ENCODE results near the gene AEN. TPM values are rescaled to one million over a fixed set of nuclear protein-coding genes. Genes with fewer than 3 reads are reported as not detected.

AEN gene
- total RNA-seq, 1 experiment from 2014 or later, result 48.4 TPM

GRCh38 chr15:88651971-88652370 lies 30.8 kb downstream of the AEN start:
- Histone ChIP-seq H3K9me3 (no peaks in the 10 kb centered on the region), H3K36me3 (no peaks in the 10 kb centered on the region), H3K4me3 (no peak overlapping the region), H3K27me3 (no peaks in the 10 kb centered on the region)
- DNase-seq, result no peak

- H3K27me3 ChIP-seq, result no peaks in the 10 kb centered on the region
- H3K4me3 ChIP-seq, result no peak overlapping the region
- no peaks in the 10 kb centered on the region for H3K9me3 ChIP-seq
- no peak for DNase-seq
- H3K36me3 ChIP-seq, result no peaks in the 10 kb centered on the region
Observed at GRCh38 chr15:88652456-88653199, 31.5 kb downstream of the AEN start.

GRCh38 chr15:88653200-88654064 lies 32.3 kb downstream of the AEN start:
- H3K27me3 ChIP-seq, result no peaks in the 10 kb centered on the region
- no peaks in the 10 kb centered on the region for H3K9me3 ChIP-seq
- H3K36me3 ChIP-seq, result no peaks in the 10 kb centered on the region
- H3K4me3 ChIP-seq, result no peak overlapping the region
- no peak for DNase-seq

- Histone ChIP-seq H3K9me3 (no peaks in the 10 kb centered on the region), H3K36me3 (no peaks in the 10 kb centered on the region), H3K27me3 (no peaks in the 10 kb centered on the region), H3K4me3 (no peak overlapping the region)
- no peak for DNase-seq
Observed at GRCh38 chr15:88654430-88655102, 33.4 kb downstream of the AEN start.

- DNase-seq, result no peak
- no peaks in the 10 kb centered on the region for H3K36me3 ChIP-seq
- H3K27me3 ChIP-seq, result no peaks in the 10 kb centered on the region
- H3K9me3 ChIP-seq, result no peaks in the 10 kb centered on the region
- no peak overlapping the region for H3K4me3 ChIP-seq
Observed at GRCh38 chr15:88655103-88655553, 34.0 kb downstream of the AEN start.

GRCh38 chr15:88655800-88656488 lies 34.8 kb downstream of the AEN start:
- no peaks in the 10 kb centered on the region for H3K27me3 ChIP-seq
- no peak overlapping the region for H3K4me3 ChIP-seq
- no peak for DNase-seq
- H3K36me3 ChIP-seq, result no peaks in the 10 kb centered on the region
- H3K9me3 ChIP-seq, result no peaks in the 10 kb centered on the region

GRCh38 chr15:88656760-88657221 lies 35.7 kb downstream of the AEN start:
- Histone ChIP-seq H3K9me3 (no peaks in the 10 kb centered on the region), H3K27me3 (no peaks in the 10 kb centered on the region), H3K36me3 (no peaks in the 10 kb centered on the region), H3K4me3 (no peak overlapping the region)
- DNase-seq, result no peak

GRCh38 chr15:88657326-88658069 lies 36.4 kb downstream of the AEN start:
- Histone ChIP-seq H3K4me3 (no peak overlapping the region), H3K9me3 (no peaks in the 10 kb centered on the region)
- DNase-seq, result peak; percentile 49

GRCh38 chr15:88658070-88658965 lies 37.2 kb downstream of the AEN start:
- Histone ChIP-seq H3K9me3 (no peaks in the 10 kb centered on the region), H3K4me3 (no peak overlapping the region), H3K27me3 (no peaks in the 10 kb centered on the region), H3K36me3 (no peaks in the 10 kb centered on the region)
- DNase-seq, result no peak

More at GRCh38 chr15:88657326-88658069, 36.4 kb downstream of the AEN start:
- Histone ChIP-seq H3K27me3 (no peaks in the 10 kb centered on the region), H3K36me3 (no peaks in the 10 kb centered on the region)

GRCh38 chr15:88658972-88659931 lies 38.1 kb downstream of the AEN start:
- Histone ChIP-seq H3K4me3 (no peak overlapping the region), H3K9me3 (no peaks in the 10 kb centered on the region), H3K27me3 (no peaks in the 10 kb centered on the region), H3K36me3 (no peaks in the 10 kb centered on the region)
- peak; percentile 91 for DNase-seq

- no peaks in the 10 kb centered on the region for H3K27me3 ChIP-seq
- DNase-seq, result peak; percentile 66
- H3K36me3 ChIP-seq, result no peaks in the 10 kb centered on the region
- no peak overlapping the region for H3K4me3 ChIP-seq
- H3K9me3 ChIP-seq, result no peaks in the 10 kb centered on the region
Observed at GRCh38 chr15:88661041-88661700, 40.0 kb downstream of the AEN start.

GRCh38 chr15:88661761-88662556 lies 40.8 kb downstream of the AEN start:
- no peaks in the 10 kb centered on the region for H3K9me3 ChIP-seq
- no peaks in the 10 kb centered on the region for H3K36me3 ChIP-seq
- no peak overlapping the region for H3K4me3 ChIP-seq
- H3K27me3 ChIP-seq, result no peaks in the 10 kb centered on the region
- DNase-seq, result no peak

GRCh38 chr15:88663141-88663621 lies 42.0 kb downstream of the AEN start:
- H3K27me3 ChIP-seq, result no peaks in the 10 kb centered on the region
- no peaks in the 10 kb centered on the region for H3K36me3 ChIP-seq
- peak; percentile 91 for DNase-seq
- no peak overlapping the region for H3K4me3 ChIP-seq
- H3K9me3 ChIP-seq, result no peaks in the 10 kb centered on the region
